Measurements from ENCODE around the gene CSF3R.

CSF3R gene

GRCh38 chr1:36482724-36483388, at the start of gene CSF3R:
CSF3R (minus strand) TSS chr1:36482913; CDS start chr1:36479496, 3,417 bp downstream.
- no peak for DNase-seq

GRCh38 chr1:36531833-36532232, 49.1 kb upstream of the CSF3R start:
- DNase-seq: no peak

DNA sequence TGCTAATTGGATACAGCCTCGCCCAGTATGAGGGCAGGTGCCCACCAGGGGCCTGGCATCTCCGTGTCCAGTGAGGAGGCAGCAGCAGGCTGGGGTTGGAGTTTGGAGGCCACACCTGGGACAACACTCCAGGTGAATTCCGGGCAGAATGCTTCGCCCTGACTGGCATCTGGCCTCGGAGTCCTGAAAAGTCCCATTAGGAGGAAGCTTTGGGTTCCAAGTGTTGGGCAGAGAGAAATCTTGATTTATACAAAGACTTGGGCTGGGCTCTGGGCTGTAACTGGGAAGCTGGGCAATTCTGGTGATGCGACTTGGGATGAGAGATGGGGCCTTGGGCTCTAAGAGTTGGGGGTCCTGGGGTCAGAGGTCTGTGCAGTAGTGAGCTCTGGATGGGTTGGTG, 48.1 kb upstream of the CSF3R start:
- DNase-seq: no peak

DNA sequence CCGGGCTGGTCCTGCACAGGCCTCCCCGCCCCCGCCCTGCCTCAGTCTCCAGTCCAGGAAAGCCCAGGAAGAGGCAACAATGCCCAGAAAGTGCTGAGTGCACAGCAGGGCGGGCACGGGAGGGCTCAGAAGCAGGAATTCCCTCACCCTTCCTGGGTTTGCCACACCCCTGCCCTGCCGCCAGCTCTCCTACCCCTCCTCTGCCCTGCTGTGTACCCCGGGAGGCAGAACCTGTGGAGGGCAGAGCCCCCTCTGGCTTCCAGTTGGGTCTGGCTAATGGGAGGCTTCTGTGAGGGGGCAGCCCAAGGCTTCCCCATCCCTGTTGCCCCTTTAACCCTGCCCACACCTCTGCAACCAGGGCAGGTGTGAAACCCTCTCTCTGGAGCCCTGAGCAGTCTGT, 47.5 kb upstream of the CSF3R start:
- DNase-seq: no peak

DNA sequence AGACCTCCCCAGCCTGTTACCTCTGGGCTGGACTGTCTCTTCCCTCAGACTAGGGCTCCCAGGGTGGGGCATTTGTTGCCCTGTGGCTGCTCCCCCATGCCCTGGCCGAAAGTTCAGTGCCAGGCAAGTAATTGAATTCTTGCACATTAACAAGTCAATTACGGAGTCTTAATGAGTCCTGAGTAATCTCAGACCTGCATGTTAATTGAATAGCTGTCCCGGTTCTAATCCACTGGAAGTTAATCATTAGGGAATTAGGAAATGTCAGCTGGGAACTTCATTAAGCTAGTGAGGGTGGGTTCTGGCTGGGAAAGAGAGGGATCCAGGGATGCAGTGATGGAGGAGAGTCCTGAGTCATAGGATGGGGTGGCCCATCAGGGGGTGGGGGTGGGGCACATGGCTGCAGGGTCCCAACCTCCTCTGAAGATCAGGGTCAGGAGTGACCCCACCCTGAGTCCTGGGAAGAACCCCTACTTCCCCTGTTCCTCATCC, 47.1 kb upstream of the CSF3R start:
- no peak for DNase-seq

DNA sequence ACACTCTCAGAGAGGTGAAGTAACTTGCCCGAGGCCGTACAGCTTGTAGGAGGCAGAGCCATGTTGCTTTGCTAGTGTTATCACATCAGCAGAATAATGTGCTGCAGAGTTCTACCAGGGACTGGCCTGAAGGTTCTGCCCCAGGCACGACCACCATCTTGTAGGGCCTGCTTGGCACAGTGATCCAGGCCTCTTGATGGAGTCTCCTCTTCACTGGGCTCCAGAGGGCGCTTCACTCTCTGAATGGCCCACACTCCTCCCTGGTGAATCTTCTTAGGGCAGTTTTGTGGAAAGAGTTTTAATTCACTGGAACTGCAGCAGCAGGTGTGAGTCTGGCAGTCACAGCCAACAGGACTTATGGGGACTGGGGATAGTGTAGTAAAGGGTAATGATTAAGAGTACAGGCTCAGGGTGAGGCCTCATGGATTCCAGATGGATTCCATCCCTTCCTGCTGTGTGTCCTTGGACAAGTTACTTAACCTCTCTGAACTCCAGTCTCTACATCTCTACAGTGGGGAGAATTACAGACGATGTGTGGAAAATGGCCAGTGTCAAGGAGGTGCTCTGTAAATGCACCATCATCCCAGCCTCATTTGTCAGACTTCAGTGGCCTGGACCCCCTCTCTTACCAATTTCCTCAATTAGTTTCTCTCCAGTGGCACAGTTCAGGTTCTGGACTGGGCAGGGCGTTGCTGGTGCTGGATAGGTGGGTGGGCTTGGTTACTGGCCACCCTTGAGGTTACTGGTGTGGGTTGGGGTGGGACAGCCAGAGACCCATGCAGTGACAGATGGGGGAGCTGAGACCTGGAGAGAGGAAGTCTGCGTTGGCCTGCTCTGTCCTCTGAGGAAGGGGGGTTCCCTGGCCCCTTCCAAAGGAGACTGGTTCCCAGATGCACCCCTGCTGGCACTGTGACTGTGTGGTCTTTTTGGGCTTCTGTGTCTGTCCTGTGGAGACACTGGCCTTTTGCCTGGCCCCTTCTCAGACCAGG, 45.9 kb upstream of the CSF3R start:
- no peak for DNase-seq

GRCh38 chr1:36525166-36525565, 42.5 kb upstream of the CSF3R start:
- no peak for DNase-seq

DNA sequence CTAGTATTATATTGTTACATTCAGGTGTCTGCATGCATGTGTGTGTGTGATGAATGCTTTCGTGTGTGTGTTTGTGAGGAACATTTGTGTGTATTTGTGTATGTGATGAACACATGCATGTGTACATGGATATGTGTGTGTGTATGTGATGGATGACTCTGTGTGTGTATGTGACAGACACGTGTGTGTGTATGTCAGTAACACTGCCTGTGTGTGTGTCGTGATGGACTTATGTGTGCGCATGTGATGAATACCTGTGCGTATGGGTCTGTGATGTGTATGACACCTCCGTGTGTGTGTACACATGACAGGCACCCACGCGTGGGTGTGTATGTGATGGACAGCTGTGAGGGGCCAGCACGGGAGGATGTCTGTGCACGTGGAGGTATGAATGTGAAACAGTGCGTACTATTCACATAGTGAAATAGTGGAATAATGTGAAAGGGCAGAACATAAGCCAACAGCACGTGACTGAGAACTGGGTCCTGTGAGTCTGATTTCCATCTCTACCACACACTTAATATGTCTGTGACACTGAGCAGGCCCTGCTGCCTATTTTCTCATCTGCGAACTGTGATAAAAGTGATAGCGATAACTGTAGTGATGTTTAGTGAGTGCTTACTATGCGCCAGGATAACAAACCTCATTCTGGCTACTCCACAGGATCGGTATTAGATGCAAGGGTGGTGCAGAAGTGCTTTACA, 41.8 kb upstream of the CSF3R start:
- no peak for DNase-seq

- no peak for DNase-seq
Measured at GRCh38 chr1:36523850-36524249, 41.1 kb upstream of the CSF3R start.

- no peak for DNase-seq
Measured at GRCh38 chr1:36523230-36523495, 40.5 kb upstream of the CSF3R start.

- no peak for DNase-seq
Measured at GRCh38 chr1:36522461-36523229, 39.9 kb upstream of the CSF3R start.

GRCh38 chr1:36522021-36522420, 39.3 kb upstream of the CSF3R start:
- DNase-seq: no peak

DNA sequence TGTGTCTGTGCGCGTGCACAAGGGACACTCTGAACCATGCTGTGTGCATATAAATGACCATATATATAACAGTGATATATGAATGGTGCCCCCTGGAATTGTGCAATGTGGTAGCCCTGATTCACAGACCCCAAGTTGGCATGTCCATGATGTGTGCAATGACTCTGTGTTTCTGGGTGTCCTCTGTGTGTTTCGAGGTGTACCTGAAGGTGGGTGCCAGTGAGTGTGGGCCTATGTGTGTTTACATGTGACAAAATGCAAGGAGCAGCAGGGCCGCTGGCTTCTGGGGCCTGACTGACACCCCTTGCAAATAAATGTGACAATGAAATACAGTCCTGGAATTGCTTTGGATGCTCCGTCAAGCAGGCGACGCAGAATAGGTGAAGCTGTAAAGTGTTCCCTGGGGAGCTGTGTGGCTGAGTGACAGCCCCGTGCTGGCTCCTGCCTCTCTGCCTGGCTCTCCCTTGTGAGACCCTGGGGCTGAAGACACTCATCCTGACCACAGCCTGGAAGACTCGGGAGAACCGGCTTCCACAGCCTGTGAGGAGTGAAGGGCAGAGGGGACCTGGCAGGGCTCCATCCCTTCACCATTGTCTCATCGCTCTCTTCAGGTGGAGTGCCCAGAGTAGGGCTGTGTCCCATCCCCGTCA, 38.2 kb upstream of the CSF3R start:
- no peak for DNase-seq

- no peak for DNase-seq
Measured at GRCh38 chr1:36520056-36520455, 37.3 kb upstream of the CSF3R start.

- no peak for DNase-seq
Measured at GRCh38 chr1:36517011-36517771, 34.5 kb upstream of the CSF3R start.

DNA sequence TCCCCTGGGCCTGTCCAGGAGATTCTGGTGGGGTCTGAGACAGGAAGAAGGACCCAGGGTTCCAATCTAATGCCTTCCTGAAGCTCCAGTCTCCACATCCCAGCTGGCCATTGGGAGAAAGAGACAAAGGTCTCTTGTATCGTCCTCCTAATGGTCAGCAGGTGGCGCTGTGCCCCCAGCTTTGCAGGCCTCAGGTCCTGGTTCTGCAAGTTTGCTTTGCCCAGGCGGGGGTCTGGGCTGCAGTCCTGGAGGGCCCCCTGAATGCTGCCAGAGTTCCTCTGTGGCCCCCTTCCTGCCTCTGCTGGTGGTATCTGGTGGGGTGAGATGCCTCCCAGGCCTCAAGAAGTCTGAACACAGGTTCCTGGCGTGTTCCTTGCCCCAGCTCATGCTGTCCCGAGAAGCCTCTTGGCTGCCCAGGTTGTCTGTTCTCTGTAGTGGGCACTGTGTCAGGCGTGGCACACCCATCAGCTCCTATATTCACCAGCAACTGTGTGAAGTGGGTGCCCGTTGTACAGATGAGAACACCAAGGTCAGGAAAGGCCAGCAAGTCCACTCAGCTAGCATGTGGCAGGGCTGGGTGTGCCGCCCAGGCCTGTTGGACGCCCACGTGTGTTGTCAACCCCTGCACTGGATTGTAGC, 33.8 kb upstream of the CSF3R start:
- no peak for DNase-seq

- no peak for DNase-seq
Measured at GRCh38 chr1:36515315-36516138, 32.8 kb upstream of the CSF3R start.

DNA sequence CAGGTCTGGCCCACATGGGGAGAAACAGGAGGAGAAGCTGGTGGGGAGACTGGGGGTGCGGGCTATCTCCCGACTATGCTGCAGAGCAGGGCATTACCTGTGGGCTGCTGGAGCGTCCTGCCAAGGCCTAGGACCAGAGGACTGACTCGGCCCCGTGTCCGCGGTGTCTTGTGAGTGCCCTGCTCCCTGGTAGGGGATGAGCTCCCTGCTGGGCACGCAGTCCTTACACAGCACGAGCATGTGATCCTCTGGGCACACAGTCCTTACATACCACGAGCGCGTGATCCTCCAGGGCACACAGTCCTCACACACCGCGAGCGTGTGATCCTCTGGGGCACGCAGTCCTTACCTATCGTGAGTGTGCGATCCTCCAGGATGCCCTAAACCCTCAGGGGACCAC, 31.8 kb upstream of the CSF3R start:
- DNase-seq: no peak

DNA sequence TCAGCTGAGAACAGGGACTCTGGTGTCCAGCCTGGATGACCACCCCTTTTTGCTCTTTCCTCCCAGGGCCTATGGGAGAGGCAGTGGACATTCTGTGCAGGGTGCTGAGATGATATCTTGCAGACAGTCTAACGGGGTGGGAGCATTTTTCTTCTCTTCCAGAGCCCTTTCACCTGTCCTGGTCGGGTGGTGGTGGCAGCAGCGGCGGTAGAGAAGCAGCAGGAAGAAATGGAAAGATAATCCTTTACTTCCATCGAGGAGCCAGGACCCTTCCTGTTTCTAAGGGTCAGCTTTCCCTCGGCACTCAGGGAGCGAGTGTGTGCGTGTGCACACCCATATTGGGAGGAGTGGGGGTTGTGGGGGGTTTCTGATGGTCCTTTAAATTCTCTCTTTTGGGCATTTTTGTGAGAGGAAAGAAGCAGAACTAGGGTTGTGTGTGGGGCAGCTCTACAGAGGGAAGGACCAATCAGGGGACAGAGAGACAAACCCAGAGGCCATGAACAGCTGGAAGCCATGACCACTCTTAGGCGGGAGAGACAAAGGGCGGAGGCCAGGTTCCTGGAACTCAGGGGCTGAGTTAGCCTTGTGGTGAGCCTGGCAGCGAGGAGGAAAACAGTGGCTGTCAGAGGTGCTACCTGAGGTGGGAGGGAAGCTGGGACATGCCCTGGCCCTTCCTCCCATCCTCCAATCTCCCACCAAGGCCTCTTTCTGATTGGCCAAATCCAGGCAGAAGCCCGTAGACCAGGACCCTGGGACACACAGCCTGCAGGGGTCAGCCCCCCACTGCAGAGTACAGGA, 31.2 kb upstream of the CSF3R start:
- DNase-seq: no peak

All from left hindlimb (tissue), 1 donor.